ENCODE data around the gene CDH22.

CDH22 gene

DNA sequence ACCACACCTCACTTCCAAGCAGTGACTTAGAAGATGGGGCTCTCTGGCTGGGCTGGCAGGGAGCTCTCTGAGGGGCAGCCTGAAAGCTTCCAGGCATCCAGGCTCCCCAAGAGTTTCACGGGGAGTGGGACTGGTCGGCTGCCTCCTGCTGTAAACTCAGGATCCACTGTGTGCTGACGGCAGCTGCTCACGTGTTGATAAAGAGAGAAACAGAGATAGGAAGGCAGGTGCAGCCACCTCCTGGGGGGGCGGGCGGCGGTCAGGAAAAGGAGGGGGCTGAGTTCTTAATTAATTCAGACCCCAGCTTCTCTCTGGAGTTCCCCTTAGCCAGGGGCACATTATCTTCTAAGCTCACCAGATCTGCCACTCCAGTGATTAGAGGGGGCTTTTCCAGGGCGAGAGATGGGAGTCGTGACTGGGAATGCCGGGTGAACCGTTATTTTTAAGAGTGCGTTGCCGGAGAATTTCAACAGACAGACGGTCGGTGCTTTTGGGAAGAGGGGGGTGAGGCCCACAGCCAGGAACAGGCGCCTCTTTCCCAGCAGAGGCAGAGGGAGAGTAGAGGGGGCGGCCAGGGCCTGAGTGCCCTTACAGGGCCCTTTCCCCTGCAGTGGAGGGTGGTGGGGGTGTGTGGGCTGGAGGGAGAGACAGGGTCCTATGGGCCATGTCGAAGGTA is 119.3 kb downstream of the CDH22 start:
- TF ChIP-seq, protein P1, sequence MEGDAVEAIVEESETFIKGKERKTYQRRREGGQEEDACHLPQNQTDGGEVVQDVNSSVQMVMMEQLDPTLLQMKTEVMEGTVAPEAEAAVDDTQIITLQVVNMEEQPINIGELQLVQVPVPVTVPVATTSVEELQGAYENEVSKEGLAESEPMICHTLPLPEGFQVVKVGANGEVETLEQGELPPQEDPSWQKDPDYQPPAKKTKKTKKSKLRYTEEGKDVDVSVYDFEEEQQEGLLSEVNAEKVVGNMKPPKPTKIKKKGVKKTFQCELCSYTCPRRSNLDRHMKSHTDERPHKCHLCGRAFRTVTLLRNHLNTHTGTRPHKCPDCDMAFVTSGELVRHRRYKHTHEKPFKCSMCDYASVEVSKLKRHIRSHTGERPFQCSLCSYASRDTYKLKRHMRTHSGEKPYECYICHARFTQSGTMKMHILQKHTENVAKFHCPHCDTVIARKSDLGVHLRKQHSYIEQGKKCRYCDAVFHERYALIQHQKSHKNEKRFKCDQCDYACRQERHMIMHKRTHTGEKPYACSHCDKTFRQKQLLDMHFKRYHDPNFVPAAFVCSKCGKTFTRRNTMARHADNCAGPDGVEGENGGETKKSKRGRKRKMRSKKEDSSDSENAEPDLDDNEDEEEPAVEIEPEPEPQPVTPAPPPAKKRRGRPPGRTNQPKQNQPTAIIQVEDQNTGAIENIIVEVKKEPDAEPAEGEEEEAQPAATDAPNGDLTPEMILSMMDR (IDR thresholded peaks at IDR 0.05; ENCODE audit: control insufficient read depth, extremely low read depth, insufficient read depth): no peak
- H3K4me3 ChIP-seq (ENCODE audit: low read depth, low read length): no peak overlapping the region
- no peak for DNase-seq (ENCODE audit: low read depth)

DNA sequence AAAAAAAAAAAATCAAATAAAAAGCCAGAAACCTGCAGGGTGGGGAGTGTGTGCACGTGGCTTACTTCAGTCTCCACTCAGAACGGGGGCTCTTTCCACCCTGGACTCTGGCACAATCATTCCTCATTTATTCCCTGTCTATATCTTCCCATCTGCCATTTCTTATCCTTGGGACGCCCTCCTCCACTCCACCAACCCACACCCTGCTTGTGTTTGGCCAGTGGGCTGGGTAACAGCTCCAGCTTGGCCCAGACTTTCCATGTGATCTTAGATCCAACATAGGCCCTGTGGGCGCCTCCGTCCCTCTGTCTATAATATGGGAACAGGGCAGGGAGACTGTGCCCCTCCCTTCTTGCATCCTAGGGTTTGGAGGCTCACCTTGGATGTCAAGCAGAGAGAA is 122.1 kb downstream of the CDH22 start:
- H3K4me3 ChIP-seq (ENCODE audit: low read depth, low read length): no peak overlapping the region
- DNase-seq (ENCODE audit: low read depth): no peak
- TF ChIP-seq, protein P1 (IDR thresholded peaks at IDR 0.05; ENCODE audit: control insufficient read depth, extremely low read depth, insufficient read depth): no peak

DNA sequence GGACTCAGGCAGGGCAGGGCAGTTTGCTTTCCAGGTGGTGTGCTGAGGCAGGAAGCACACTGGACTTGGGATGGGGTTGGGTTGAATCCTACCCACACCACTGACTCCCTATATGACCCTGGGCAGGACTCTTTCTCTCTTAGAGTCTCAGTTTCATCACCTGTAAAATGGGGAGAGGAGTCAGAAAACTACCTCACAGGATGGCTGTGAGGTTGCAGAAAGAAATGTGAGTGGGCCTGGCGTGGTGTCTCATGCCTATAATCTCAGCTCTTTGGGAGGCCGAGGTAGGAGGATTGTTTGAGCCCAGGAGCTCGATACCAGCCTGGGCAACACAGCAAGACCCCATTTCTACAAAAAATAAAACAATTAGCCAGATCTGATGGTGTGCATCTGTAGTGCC is 122.9 kb downstream of the CDH22 start:
- TF ChIP-seq, protein P1 (IDR thresholded peaks at IDR 0.05; ENCODE audit: control insufficient read depth, extremely low read depth, insufficient read depth): no peak
- DNase-seq (ENCODE audit: low read depth): no peak

DNA sequence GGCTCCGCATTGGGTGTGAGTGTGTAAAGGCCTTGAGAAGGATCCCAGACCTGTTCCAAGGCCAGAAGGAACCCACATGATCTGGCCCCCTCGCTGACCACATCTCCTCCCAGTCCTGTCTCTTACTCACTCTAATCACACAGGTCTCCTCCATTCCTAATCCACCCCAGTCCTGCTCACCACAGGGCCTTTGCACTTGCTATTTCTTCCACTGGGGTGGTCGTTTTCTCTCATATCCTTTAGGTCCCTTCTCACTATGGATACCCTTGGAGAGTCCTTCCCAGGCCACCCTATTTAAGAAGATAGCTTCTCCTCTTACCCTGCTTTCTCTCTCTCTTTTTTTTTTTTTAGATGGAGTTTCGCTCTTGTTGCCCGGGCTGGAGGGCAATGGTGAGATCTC is 124.5 kb downstream of the CDH22 start:
- DNase-seq (ENCODE audit: low read depth): no peak
- TF ChIP-seq, protein P1 (IDR thresholded peaks at IDR 0.05; ENCODE audit: control insufficient read depth, extremely low read depth, insufficient read depth): no peak
- H3K4me3 ChIP-seq (ENCODE audit: low read depth, low read length): no peak overlapping the region

More for the DNA sequence above, 122.9 kb downstream of the CDH22 start:
- H3K4me3 ChIP-seq (ENCODE audit: low read depth, low read length): no peak overlapping the region

DNA sequence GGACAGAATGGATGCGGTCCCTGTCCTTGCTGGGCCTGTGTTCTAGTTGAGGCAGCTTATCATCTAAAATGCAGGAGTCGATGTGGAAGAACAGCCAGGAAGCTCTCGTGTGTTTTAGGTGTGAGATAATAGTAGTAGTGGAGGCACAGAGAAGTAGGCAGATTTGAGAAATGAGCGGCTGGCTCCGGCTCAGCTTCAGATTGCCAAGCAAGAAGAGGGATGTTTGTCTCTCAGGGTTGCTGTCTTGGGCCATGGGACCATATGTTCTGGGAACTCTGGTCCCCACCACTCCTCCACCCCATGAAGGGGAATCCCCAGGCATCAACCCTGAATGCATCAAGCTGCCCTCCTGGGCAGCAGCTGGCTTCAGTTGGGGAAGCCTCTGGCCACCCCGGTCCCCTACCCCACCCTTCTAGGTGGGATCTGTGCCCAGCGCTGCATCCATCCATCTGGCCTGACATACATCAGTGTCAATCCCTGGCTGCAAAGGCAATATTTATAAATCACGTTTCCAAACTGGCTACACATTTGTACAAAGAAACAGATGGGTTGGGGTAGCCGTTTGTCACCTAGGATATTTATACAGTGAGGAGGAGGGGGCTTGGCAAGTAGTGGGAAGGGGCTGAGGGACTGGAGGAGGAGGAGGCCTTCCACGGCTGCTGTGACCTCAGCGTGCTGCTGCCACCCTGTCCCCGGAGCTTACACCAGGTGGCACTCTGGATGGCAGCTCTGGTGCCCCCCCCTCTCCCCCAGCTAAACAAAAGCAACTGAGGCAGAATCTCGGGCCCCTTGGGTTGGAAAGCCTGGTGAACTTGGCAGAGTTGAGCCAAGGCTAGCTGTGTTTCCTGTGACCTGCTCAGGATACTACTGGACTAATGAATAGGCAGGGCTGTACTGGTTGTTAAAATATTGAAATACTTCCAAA is 125.8 kb downstream of the CDH22 start:
- TF ChIP-seq, protein P1 (IDR thresholded peaks at IDR 0.05; ENCODE audit: control insufficient read depth, extremely low read depth, insufficient read depth): no peak
- no peak for DNase-seq (ENCODE audit: low read depth)
- H3K4me3 ChIP-seq (ENCODE audit: low read depth, low read length): no peak overlapping the region

DNA sequence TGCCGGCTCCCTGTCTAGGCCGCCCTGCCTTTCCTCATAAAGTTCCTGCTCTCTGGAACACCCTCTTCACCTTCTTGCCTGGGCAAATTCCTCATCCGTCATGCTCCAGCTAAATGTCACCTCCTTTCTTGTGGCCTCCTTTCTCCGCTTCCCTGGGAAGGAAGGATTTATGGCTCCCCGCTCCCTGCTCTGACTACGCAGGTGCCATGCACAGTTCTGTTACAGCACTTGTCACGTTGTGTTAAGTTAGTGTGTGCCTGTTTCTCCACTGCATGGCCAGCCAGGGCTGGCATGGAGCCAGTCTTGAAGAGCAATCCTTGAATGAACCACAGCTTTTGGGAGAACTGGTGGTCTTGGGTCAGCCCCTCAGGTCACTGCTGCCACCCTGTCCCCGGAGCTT is 128.4 kb downstream of the CDH22 start:
- DNase-seq (ENCODE audit: low read depth): no peak
- no peak overlapping the region for H3K4me3 ChIP-seq (ENCODE audit: low read depth, low read length)
- TF ChIP-seq, protein P1 (IDR thresholded peaks at IDR 0.05; ENCODE audit: control insufficient read depth, extremely low read depth, insufficient read depth): no peak

All from LNCaP clone FGC (cell line).